Common myeloid progenitor, CD34-positive (primary cell): ENCODE results near the gene CDC5L.
A peak's percentile ranks its signal among the peaks of the same experiment; 100 is the strongest.
"Not testable (repeated sequence)": the region's sequence is repeated elsewhere in the genome, so short reads cannot be mapped to it uniquely, and the experiment has no call there.

ENCODE experiments used
- CTCF ChIA-PET: fragments of 350-600 bp; sonication (Branson Sonifier 250); formaldehyde crosslinking; loops from one replicate; lab custom pipeline; 2021; ENCODE audit warnings: antibody characterized with exemption; lab: Charles Lee
- POLR2A ChIA-PET: fragments of 350-600 bp; sonication (Branson Sonifier 250); formaldehyde crosslinking; loops from one replicate; lab custom pipeline; 2021; ENCODE audit warnings: antibody characterized with exemption; lab: Charles Lee
- DNase-seq, 3 donors: peaks; one replicate each; pipeline versions ENCODE4 v3.0.0 to v3.0.0-alpha.2; 2013
- H3K27ac ChIP-seq, 2 experiments: 1 replicate in 1 of 2; 2 replicates in 1 of 2; pipeline ENCODE4 v1.7.0; 2013; ENCODE audit warnings: inconsistent platforms in 2 of 2, low read length in 2 of 2, mild to moderate bottlenecking in 2 of 2, low read depth in 1 of 2, moderate library complexity in 1 of 2; ENCODE audit not compliant: severe bottlenecking in 2 of 2, insufficient read depth in 1 of 2, poor library complexity in 1 of 2
- H3K27me3 ChIP-seq, 5 experiments: replicated peaks in 2 of 5; 1 replicate in 3 of 5; 2 replicates in 2 of 5; pipeline versions ENCODE4 v1.6.1 to v1.7.0; 2013; ENCODE audit warnings: low read length in 4 of 5, mild to moderate bottlenecking in 2 of 5, moderate library complexity in 2 of 5, inconsistent platforms in 1 of 5; ENCODE audit not compliant: insufficient read depth in 5 of 5, control insufficient read depth in 4 of 5
- H3K36me3 ChIP-seq, 4 experiments: 1 replicate in 2 of 4; 2 replicates in 2 of 4; pipeline versions ENCODE4 v1.6.1 to v1.7.0; 2013; ENCODE audit warnings: low read length in 3 of 4, control low read depth in 1 of 4, mild to moderate bottlenecking in 1 of 4; ENCODE audit not compliant: control insufficient read depth in 4 of 4, insufficient read depth in 4 of 4
- H3K4me1 ChIP-seq, 4 experiments: 1 replicate in 3 of 4; 2 replicates in 1 of 4; pipeline versions ENCODE4 v1.6.1 to v1.7.1; 2013; ENCODE audit warnings: low read length in 3 of 4, mild to moderate bottlenecking in 3 of 4, control low read depth in 1 of 4, inconsistent platforms in 1 of 4, moderate library complexity in 1 of 4; ENCODE audit not compliant: control insufficient read depth in 4 of 4, insufficient read depth in 4 of 4; ENCODE audit errors: control extremely low read depth in 1 of 4
- H3K4me3 ChIP-seq, 7 experiments: 1 replicate in 4 of 7; 2 replicates in 3 of 7; pipeline versions ENCODE4 v1.5.1 to v1.7.0; 2013; ENCODE audit warnings: mild to moderate bottlenecking in 7 of 7, low read length in 6 of 7, moderate library complexity in 6 of 7, inconsistent platforms in 2 of 7, low read depth in 2 of 7, control low read depth in 1 of 7; ENCODE audit not compliant: insufficient read depth in 4 of 7, control insufficient read depth in 1 of 7; ENCODE audit errors: extremely low read depth in 1 of 7
- H3K9me3 ChIP-seq, 5 experiments: 1 replicate in 4 of 5; 2 replicates in 1 of 5; pipeline versions ENCODE4 v1.6.1 to v1.7.1; 2013; ENCODE audit warnings: low read length in 4 of 5, mild to moderate bottlenecking in 2 of 5, inconsistent platforms in 1 of 5, low read depth in 1 of 5, moderate library complexity in 1 of 5; ENCODE audit not compliant: control insufficient read depth in 4 of 5, insufficient read depth in 2 of 5; ENCODE audit errors: control extremely low read depth in 1 of 5
- WGBS: methylation state at CpG from one replicate; pipeline ENCODE4 v1.1.5; 2013; ENCODE audit not compliant: insufficient coverage; 5-methylcytosine and 5-hydroxymethylcytosine counted together

Gene CDC5L

DNA sequence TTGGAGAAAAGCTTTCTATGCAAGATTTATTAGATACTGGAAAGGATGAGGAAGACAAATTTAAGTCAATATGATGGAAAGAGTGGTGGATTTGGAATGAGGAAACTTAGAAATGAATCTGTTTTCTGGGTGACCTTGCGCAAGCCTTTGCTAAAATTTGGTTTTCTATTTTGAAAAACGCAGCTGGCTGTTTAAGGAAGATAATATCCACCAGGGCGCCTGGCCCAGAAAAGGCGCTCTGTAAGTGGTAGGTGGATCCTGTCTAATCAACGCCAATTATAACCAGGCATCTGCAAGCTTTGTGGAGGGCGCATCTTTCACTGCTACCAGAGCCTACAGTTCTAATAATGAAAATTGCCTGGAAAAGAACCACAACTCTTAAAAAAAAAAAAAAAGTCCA is 45.5 kb upstream of the CDC5L start:
- WGBS = 0% methylated on average over 1 of the region's 6 CpGs
- ChIA-PET POLR2A (interaction anchor here (0.6 kb wide), 1 partner anchor 10 kb away, joined by 4 read pairs; no protein-coding TSS in a partner anchor), CTCF (interaction anchor here (0.6 to 1.6 kb wide), 9 partner anchors 9 to 972 kb away, joined by 3 to 4 read pairs (median 3); partner anchors contain the start of gene AARS2)
- H3K27me3 ChIP-seq = peaks cover 0 to 25% (median 23%) of the 10 kb centered on the region in 5 experiments
- DNase-seq = peak; percentile 30 to 74 (median 68)
- no peaks in the 10 kb centered on the region for H3K36me3 ChIP-seq
- H3K4me3 ChIP-seq = peak overlapping the region in 5 of 7 experiments; percentile 15 to 62 (median 38)
- H3K9me3 ChIP-seq = no peaks in the 10 kb centered on the region
- no peak overlapping the region for H3K27ac ChIP-seq
- peaks cover 0 to 13% (median 11%) of the 10 kb centered on the region in 4 experiments for H3K4me1 ChIP-seq

DNA sequence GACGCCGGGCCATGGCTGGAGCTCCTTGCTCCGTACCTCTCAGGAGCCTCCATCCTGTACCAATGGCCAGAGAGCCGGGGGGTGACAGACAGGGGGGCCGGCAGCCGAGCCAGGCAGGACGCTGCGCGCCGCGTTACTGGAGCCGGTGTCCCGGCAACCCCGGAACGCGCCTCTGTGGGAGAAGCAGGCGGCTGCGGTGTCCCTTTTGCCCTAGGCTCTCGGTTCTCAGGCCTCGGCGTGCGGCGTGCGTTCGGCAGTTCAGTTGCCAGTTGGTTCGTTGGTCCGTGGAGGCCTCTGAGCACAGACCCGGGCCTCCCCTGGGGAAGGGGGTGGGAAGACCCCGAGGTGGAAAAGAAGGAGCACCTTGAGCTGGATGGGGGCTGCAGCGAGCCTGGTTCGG is 45.0 kb upstream of the CDC5L start, which contains the start of gene SPATS1:
Gene SPATS1, plus strand, starts transcription at position 162 of the 400 bp plus-strand sequence. CDS start 446 bp downstream, outside the sequence.
- Histone ChIP-seq H3K36me3 (no peaks in the 10 kb centered on the region), H3K4me1 (peaks cover 0 to 13% (median 11%) of the 10 kb centered on the region in 4 experiments), H3K27me3 (peaks cover 0 to 25% (median 20%) of the 10 kb centered on the region in 5 experiments), H3K4me3 (peak within 1 kb of the TSS in 5 of 7 experiments; percentile 30 to 62 (median 38)), H3K9me3 (no peaks in the 10 kb centered on the region), H3K27ac (no peak within 1 kb of the TSS)
- ChIA-PET CTCF (interaction anchor here (0.6 to 2.6 kb wide), 6 partner anchors 10 to 972 kb away, joined by 3 to 10 read pairs (median 4); no protein-coding TSS in a partner anchor), POLR2A (interaction anchor here (0.6 kb wide), 1 partner anchor 10 kb away, joined by 4 read pairs; no protein-coding TSS in a partner anchor)
- DNase-seq = peak; percentile 11 to 54 (median 42)
- 2% methylated on average over 18 of the region's 31 CpGs for WGBS

DNA sequence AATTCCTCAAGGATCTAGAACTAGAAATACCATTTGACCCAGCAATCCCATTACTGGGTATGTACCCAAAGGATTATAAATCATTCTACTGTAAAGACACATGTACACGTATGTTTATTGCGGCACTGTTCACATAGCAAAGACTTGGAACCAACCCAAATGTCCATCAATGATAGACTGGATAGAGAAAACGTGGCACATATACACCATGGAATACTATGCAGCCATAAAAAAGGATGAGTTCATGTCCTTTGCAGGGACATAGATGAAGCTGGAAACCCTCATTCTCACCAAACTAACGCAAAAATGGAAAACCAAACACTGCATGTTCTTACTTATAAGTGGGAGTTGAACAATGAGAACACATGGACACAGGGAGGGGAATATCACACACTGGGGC is 40.7 kb upstream of the CDC5L start:
- not testable (repeated sequence) for DNase-seq, H3K27ac ChIP-seq, H3K36me3 ChIP-seq, H3K4me3 ChIP-seq, H3K9me3 ChIP-seq
- peaks cover 0 to 21% (median 13%) of the 10 kb centered on the region in 5 experiments for H3K27me3 ChIP-seq
- ChIA-PET CTCF (interaction anchor here (1.5 kb wide), 1 partner anchor 17 kb away, joined by 3 read pairs; no protein-coding TSS in a partner anchor), POLR2A (interaction anchor here (0.6 kb wide), 1 partner anchor 45 kb away, joined by 3 read pairs; no protein-coding TSS in a partner anchor)
- 100% methylated on average over 1 of the region's 4 CpGs for WGBS
- peaks cover 0 to 10% (median 10%) of the 10 kb centered on the region in 4 experiments for H3K4me1 ChIP-seq

DNA sequence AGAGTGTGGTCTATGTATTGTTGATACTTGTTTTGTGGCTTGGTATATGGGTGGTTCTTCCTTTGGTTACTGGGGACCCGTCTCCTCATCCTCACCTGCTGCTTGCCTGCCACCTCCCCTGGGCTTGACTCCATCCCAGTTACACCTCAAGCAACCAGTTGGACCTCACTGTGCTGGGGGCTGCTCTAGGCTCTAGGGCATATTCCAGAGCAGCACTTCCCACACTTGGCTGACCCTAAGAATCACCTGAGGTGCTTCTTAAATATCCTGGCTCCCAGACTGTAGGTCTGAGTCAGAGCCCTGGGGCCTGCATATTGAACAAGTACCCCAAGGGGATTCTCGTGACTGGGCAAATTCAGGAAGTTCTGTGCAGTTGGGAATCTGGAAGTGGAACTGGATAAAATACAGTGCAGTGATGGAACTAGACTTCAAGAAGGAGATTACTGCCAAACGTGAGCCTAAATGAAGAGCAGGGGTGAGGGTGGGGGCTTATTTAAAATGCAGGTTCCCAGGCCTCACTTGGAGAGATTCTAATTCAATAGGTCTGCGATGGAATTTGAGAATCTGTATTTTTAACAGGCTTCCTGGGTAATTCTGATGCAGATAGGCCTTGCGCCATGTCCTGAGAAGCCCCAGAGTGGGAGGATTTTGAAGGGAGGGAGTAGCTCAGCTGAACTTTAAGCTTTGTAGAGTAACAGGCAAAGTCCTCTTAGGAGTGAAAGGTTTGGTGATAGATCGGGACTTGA is 37.4 kb upstream of the CDC5L start:
- CTCF ChIA-PET = interaction anchor here (2.1 kb wide), 1 partner anchor 11 kb away, joined by 9 read pairs; no protein-coding TSS in a partner anchor
- POLR2A ChIA-PET = no interaction called here
- no peak overlapping the region for H3K4me3 ChIP-seq

DNA sequence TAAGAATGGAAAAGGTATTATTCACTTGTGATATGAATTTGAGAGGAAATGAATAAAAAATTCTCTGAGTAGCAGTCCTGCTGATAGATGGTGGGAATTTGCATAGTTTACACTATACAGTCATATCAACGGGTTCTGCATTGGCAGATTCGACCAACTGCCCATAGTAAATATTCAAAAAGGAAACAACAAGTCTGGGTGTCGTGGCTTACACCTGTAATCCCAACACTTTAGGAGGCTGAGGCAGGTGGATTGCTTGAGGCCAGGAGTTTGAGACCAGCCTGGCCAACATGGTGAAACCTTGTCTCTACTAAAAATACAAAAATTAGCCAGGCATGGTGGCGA is 36.9 kb upstream of the CDC5L start:
- WGBS = 80% methylated on average over 2 of the region's 4 CpGs
- CTCF ChIA-PET = interaction anchor here (2.1 kb wide), 1 partner anchor 11 kb away, joined by 9 read pairs; no protein-coding TSS in a partner anchor
- H3K27me3 ChIP-seq, H3K9me3 ChIP-seq, DNase-seq, H3K4me3 ChIP-seq, H3K27ac ChIP-seq, H3K36me3 ChIP-seq, POLR2A ChIA-PET, H3K4me1 ChIP-seq: not testable (repeated sequence)

More for the DNA sequence above, 37.4 kb upstream of the CDC5L start:
- WGBS = 95% methylated on average over 5 of the region's 6 CpGs
- Histone ChIP-seq H3K4me1 (no peaks in the 10 kb centered on the region), H3K36me3 (no peaks in the 10 kb centered on the region), H3K27ac (no peak overlapping the region), H3K27me3 (peaks cover 0 to 3% (median 0%) of the 10 kb centered on the region in 5 experiments), H3K9me3 (no peaks in the 10 kb centered on the region)
- DNase-seq = no peak

DNA sequence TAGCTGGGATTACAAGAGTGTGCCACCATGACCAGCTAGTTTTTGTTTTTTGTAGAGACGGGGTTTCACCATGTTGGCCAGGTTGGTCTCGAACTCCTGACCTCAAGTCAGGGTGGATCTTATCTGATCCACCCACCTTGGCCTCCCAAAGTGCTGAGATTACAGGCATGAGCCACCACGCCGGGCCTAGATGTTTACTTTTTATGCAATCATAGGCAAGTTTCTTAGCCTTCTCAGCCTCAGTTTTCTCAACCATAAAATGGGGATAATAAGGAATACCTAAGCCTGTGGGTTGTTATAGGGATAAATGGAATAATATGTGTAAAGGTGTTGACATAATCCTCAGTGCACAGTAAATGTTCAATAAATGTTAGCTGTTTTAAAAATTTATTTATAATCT is 35.2 kb upstream of the CDC5L start:
- ChIA-PET CTCF (interaction anchor here (1.3 kb wide), 1 partner anchor 15 kb away, joined by 3 read pairs; no protein-coding TSS in a partner anchor), POLR2A (interaction anchor here (0.6 kb wide), 1 partner anchor 10 kb away, joined by 4 read pairs; the partner anchor contains the start of gene SPATS1)
- WGBS = 100% methylated on average over 2 of the region's 4 CpGs
- no peaks in the 10 kb centered on the region for H3K4me1 ChIP-seq
- H3K4me3 ChIP-seq = no peak overlapping the region
- H3K36me3 ChIP-seq = no peaks in the 10 kb centered on the region
- peaks cover 0 to 1% (median 0%) of the 10 kb centered on the region in 5 experiments for H3K9me3 ChIP-seq
- no peaks in the 10 kb centered on the region for H3K27me3 ChIP-seq
- DNase-seq = no peak
- no peak overlapping the region for H3K27ac ChIP-seq
